Fibroblast of lung (primary cell): ENCODE data around the gene EFCAB12. TPM values are rescaled to one million over a fixed set of nuclear protein-coding genes. Genes with fewer than 3 reads are reported as not detected.

ENCODE experiments used
- DNase-seq, 2 donors: peaks; one replicate each; pipeline versions ENCODE4 v3.0.0 to v3.0.0-alpha.2; 2010; ENCODE audit warnings: low read depth in 2 of 2
- H2AFZ ChIP-seq: 2 replicates; pipeline ENCODE4 v1.5.1; 2012; ENCODE audit warnings: low read length, control low read depth, inconsistent platforms
- H3K27ac ChIP-seq: 2 replicates; pipeline ENCODE4 v1.5.1; 2011; ENCODE audit warnings: low read length, control low read depth; ENCODE audit not compliant: insufficient read depth
- H3K27me3 ChIP-seq: 2 replicates; pipeline ENCODE4 v1.5.1; 2011; ENCODE audit warnings: mild to moderate bottlenecking, low read length; ENCODE audit not compliant: control insufficient read depth, insufficient read depth
- H3K36me3 ChIP-seq: 2 replicates; pipeline ENCODE4 v1.5.1; 2011; ENCODE audit warnings: low read length; ENCODE audit not compliant: control insufficient read depth, insufficient read depth
- H3K4me1 ChIP-seq: 2 replicates; pipeline ENCODE4 v1.5.1; 2011; ENCODE audit warnings: low read length; ENCODE audit not compliant: control insufficient read depth, insufficient read depth; ENCODE audit errors: extremely low read depth
- H3K4me2 ChIP-seq: 2 replicates; pipeline ENCODE4 v1.5.1; 2011; ENCODE audit warnings: low read length, control low read depth; ENCODE audit not compliant: insufficient read depth; ENCODE audit errors: extremely low read depth
- H3K4me3 ChIP-seq, 4 experiments: fragments of 200-600 bp in 1 of 4; sonication (generic) in 1 of 4; replicated peaks in 1 of 4; 2 replicates each; pipeline ENCODE4 v1.5.1; 2011 to 2016; ENCODE audit warnings: low read length in 4 of 4, low read depth in 3 of 4, mild to moderate bottlenecking in 3 of 4, control low read depth in 2 of 4, inconsistent platforms in 1 of 4, mixed read lengths in 1 of 4; ENCODE audit not compliant: insufficient read depth in 1 of 4; ENCODE audit errors: control extremely low read depth in 1 of 4
- H3K79me2 ChIP-seq: 2 replicates; pipeline ENCODE4 v1.5.1; 2012; ENCODE audit warnings: mild to moderate bottlenecking, low read length, inconsistent platforms; ENCODE audit not compliant: control insufficient read depth, insufficient read depth
- H3K9ac ChIP-seq: 2 replicates; pipeline ENCODE4 v1.5.1; 2011; ENCODE audit warnings: mild to moderate bottlenecking, low read length, control low read depth; ENCODE audit not compliant: insufficient read depth
- H3K9me3 ChIP-seq: 2 replicates; pipeline ENCODE4 v1.5.1; 2012; ENCODE audit warnings: low read depth, low read length; ENCODE audit not compliant: control insufficient read depth, insufficient read depth
- H4K20me1 ChIP-seq: 2 replicates; pipeline ENCODE4 v1.5.1; 2011; ENCODE audit warnings: low read length; ENCODE audit not compliant: control insufficient read depth, insufficient read depth; ENCODE audit errors: extremely low read depth
- CTCF ChIP-seq, 2 donors: IDR thresholded peaks in 1 of 2; conservative IDR thresholded peaks in 1 of 2; 1 replicate in 1 of 2; 2 replicates in 1 of 2; pipeline ENCODE4 v1.5.1; 2011 to 2012; ENCODE audit warnings: low read length in 2 of 2, control low read depth in 1 of 2, inconsistent platforms in 1 of 2, low read depth in 1 of 2, mild to moderate bottlenecking in 1 of 2
- EZH2 ChIP-seq: IDR thresholded peaks from 2 replicates; pipeline ENCODE4 v1.5.1; 2012; ENCODE audit warnings: low read length, control low read depth, mild to moderate bottlenecking; ENCODE audit errors: missing control alignments
- polyA plus RNA-seq, 2 donors: library from polyadenylated mRNA; depleted of rRNA in 1 of 2; stranded (reverse) in 1 of 2; unstranded in 1 of 2; fragments of >200 nt; gene quantifications; 2 replicates each; pipeline ENCODE4 v1.2.1, GENCODE V29; 2011 to 2012; ENCODE audit warnings: missing spikeins in 1 of 2
- total RNA-seq: library from RNA; depleted of rRNA; stranded (reverse); fragments of >200 nt; gene quantifications from 2 replicates; pipeline ENCODE4 v1.2.1, GENCODE V29; 2014

Gene EFCAB12
- total and polyA plus RNA-seq, 2 donors (not counting 1 experiment from before 2014, with no cell fraction given), result 0.17 TPM; not detected in 1

DNA sequence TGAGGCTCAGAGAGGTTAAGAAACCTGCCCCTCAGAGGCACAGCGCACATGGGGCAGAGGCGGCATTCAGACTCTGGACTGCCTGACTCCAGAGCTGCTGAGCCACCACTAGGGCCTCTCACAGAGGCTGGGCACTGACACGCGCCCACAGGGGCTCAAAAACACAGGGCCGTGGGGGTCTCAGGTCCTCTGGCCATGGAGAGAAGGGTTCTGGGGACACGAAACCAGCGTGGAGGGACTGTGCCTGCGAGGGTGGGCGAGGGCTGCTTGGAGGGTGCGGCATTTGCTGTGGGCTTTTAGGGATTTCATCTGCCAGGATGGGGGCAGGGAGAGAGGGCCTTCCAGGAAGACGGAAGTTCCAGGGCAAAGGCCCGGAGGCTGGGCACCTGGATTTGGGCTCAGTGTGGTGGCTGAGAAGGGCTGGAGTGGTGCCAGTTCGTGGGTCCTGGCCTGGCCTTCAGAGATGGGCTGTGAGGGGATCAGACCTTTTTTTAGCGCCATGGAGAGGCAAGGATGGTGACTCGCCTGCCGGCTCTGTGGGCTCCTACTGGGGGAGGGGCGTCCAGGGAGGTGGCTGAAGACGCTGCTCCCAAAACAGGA is 69.6 kb downstream of the EFCAB12 start:
- H2AFZ ChIP-seq, result no peak overlapping the region
- H3K4me2 ChIP-seq, result no peak overlapping the region
- no peaks in the 10 kb centered on the region for H3K9me3 ChIP-seq
- TF ChIP-seq CTCF (conservative IDR thresholded peaks at IDR 0.05 in 1 of 2, IDR thresholded peaks at IDR 0.05 in 1 of 2; ENCODE audit: low read depth in 1 of 2, low read length in 2 of 2), result no peak
- TF ChIP-seq EZH2, result no peak
- no peak overlapping the region for H3K9ac ChIP-seq
- H3K27ac ChIP-seq, result no peak overlapping the region
- no peak for DNase-seq
- H3K36me3 ChIP-seq, result no peaks in the 10 kb centered on the region
- H3K4me3 ChIP-seq, result no peak overlapping the region
- H3K79me2 ChIP-seq, result no peaks in the 10 kb centered on the region
- H3K4me1 ChIP-seq, result no peaks in the 10 kb centered on the region
- no peaks in the 10 kb centered on the region for H3K27me3 ChIP-seq
- H4K20me1 ChIP-seq, result no peaks in the 10 kb centered on the region

DNA sequence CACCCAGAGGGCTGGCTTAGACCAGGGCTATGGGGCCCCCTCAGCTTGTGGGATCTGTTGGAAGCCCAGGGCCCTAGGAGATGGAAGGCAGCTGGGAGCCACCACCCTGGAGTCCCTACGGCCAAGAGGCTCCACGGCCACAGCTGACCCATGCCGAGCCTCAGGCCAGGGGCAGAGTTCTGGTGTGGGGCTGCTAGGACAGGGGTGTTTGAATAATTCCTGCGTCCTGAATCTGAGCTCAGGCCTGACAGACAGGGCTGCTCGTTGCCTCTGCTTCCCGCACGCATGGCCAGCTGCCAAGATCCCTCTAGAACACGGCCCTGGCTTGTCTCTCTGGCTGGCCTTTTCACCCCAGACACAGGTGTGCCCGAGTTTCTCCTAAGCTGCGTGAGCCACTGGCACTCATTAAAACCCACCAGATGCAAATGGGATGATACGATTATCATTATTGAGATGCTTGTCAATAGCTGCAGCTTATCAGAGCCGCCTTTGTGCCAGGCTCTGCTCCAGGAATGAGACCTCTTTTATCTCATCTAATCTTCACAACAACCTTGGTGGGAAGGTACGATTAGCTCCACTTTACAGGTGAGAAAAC is 70.2 kb downstream of the EFCAB12 start:
- no peaks in the 10 kb centered on the region for H3K27me3 ChIP-seq
- H3K36me3 ChIP-seq, result no peaks in the 10 kb centered on the region
- H3K9me3 ChIP-seq, result no peaks in the 10 kb centered on the region
- H3K9ac ChIP-seq, result no peak overlapping the region
- H3K4me1 ChIP-seq, result no peaks in the 10 kb centered on the region
- TF ChIP-seq CTCF (conservative IDR thresholded peaks at IDR 0.05 in 1 of 2, IDR thresholded peaks at IDR 0.05 in 1 of 2; ENCODE audit: low read depth in 1 of 2, low read length in 2 of 2) (no peak), EZH2 (no peak)
- H3K79me2 ChIP-seq, result no peaks in the 10 kb centered on the region
- H3K27ac ChIP-seq, result no peak overlapping the region
- no peaks in the 10 kb centered on the region for H4K20me1 ChIP-seq
- H2AFZ ChIP-seq, result no peak overlapping the region
- no peak for DNase-seq
- no peak overlapping the region for H3K4me3 ChIP-seq
- H3K4me2 ChIP-seq, result no peak overlapping the region

GRCh38 chr3:129357616-129358015 is 70.8 kb downstream of the EFCAB12 start:
- Histone ChIP-seq H3K36me3 (no peaks in the 10 kb centered on the region), H3K9ac (no peak overlapping the region), H4K20me1 (no peaks in the 10 kb centered on the region), H3K4me1 (no peaks in the 10 kb centered on the region), H3K4me3 (no peak overlapping the region), H3K27me3 (no peaks in the 10 kb centered on the region), H2AFZ (no peak overlapping the region), H3K79me2 (no peaks in the 10 kb centered on the region), H3K4me2 (no peak overlapping the region), H3K9me3 (no peaks in the 10 kb centered on the region), H3K27ac (no peak overlapping the region)
- no peak for DNase-seq
- TF ChIP-seq CTCF (conservative IDR thresholded peaks at IDR 0.05 in 1 of 2, IDR thresholded peaks at IDR 0.05 in 1 of 2; ENCODE audit: low read depth in 1 of 2, low read length in 2 of 2) (no peak), EZH2 (no peak)
